Measurements from ENCODE around the gene DNAAF2. TPM values are rescaled to one million over a fixed set of nuclear protein-coding genes. Genes with fewer than 3 reads are reported as not detected.

Gene DNAAF2
- total and polyA plus RNA-seq, 4 donors = 4.4 to 12.3 (median 9.9) TPM

- Histone ChIP-seq H3K9ac (ENCODE audit: insufficient read depth in 1 of 2, low read length in 2 of 2) (no peak overlapping the region), H3K27ac (ENCODE audit: low read depth in 1 of 2, low read length in 1 of 2) (no peak overlapping the region), H3K9me3 (ENCODE audit: control insufficient read depth in 4 of 4, insufficient read depth in 3 of 4, low read length in 3 of 4) (no peaks in the 10 kb centered on the region), H3K4me1 (ENCODE audit: control insufficient read depth in 5 of 5, insufficient read depth in 5 of 5, low read length in 5 of 5) (peaks cover 0 to 1% (median 0%) of the 10 kb centered on the region in 5 donors), H3K4me3 (no peak overlapping the region), H3K36me3 (ENCODE audit: control insufficient read depth in 4 of 4, insufficient read depth in 4 of 4, low read length in 4 of 4) (peaks cover 0 to 10% (median 4%) of the 10 kb centered on the region in 4 donors), H3K27me3 (ENCODE audit: control insufficient read depth in 3 of 3, insufficient read depth in 3 of 3, low read length in 2 of 3) (no peaks in the 10 kb centered on the region)
- no peak for TF ChIP-seq CTCF (IDR thresholded peaks at IDR 0.05; ENCODE audit: control extremely low read depth, extremely low read depth)
- ATAC-seq (ENCODE audit: insufficient read depth, low FRiP score) (no peak), DNase-seq (no peak)
- 95 to 97% methylated on average over 8 of the region's 8 CpGs for WGBS, 2 donors
Measured at GRCh38 chr14:49612671-49613070, 22.4 kb downstream of the DNAAF2 start.

GRCh38 chr14:49612251-49612650, 22.8 kb downstream of the DNAAF2 start:
- 94 to 96% methylated on average over 4 of the region's 4 CpGs for WGBS, 2 donors
- no peak for TF ChIP-seq CTCF (IDR thresholded peaks at IDR 0.05; ENCODE audit: control extremely low read depth, extremely low read depth)

GRCh38 chr14:49607583-49607982, 27.5 kb downstream of the DNAAF2 start:
- Histone ChIP-seq H3K9me3 (ENCODE audit: control insufficient read depth in 4 of 4, insufficient read depth in 3 of 4, low read length in 3 of 4) (no peaks in the 10 kb centered on the region), H3K4me3 (no peak overlapping the region), H3K27me3 (ENCODE audit: control insufficient read depth in 3 of 3, insufficient read depth in 3 of 3, low read length in 2 of 3) (no peaks in the 10 kb centered on the region), H3K27ac (ENCODE audit: low read depth in 1 of 2, low read length in 1 of 2) (no peak overlapping the region), H3K9ac (ENCODE audit: insufficient read depth in 1 of 2, low read length in 2 of 2) (no peak overlapping the region), H3K4me1 (ENCODE audit: control insufficient read depth in 5 of 5, insufficient read depth in 5 of 5, low read length in 5 of 5) (no peaks in the 10 kb centered on the region), H3K36me3 (ENCODE audit: control insufficient read depth in 4 of 4, insufficient read depth in 4 of 4, low read length in 4 of 4) (peaks cover 0 to 7% (median 4%) of the 10 kb centered on the region in 4 donors)
- 94 to 95% methylated on average over 6 of the region's 6 CpGs for WGBS, 2 donors
- no peak for TF ChIP-seq CTCF (IDR thresholded peaks at IDR 0.05; ENCODE audit: control extremely low read depth, extremely low read depth)
- DNase-seq = no peak
- ATAC-seq (ENCODE audit: insufficient read depth, low FRiP score) = no peak

More at GRCh38 chr14:49612251-49612650, 22.8 kb downstream of the DNAAF2 start:
- ATAC-seq (ENCODE audit: insufficient read depth, low FRiP score) (no peak), DNase-seq (no peak)
- no peaks in the 10 kb centered on the region for H3K4me1 ChIP-seq (ENCODE audit: control insufficient read depth in 5 of 5, insufficient read depth in 5 of 5, low read length in 5 of 5)
- peaks cover 0 to 9% (median 3%) of the 10 kb centered on the region in 4 donors for H3K36me3 ChIP-seq (ENCODE audit: control insufficient read depth in 4 of 4, insufficient read depth in 4 of 4, low read length in 4 of 4)
- no peaks in the 10 kb centered on the region for H3K9me3 ChIP-seq (ENCODE audit: control insufficient read depth in 4 of 4, insufficient read depth in 3 of 4, low read length in 3 of 4)
- H3K27ac ChIP-seq (ENCODE audit: low read depth in 1 of 2, low read length in 1 of 2) = no peak overlapping the region
- no peak overlapping the region for H3K9ac ChIP-seq (ENCODE audit: insufficient read depth in 1 of 2, low read length in 2 of 2)
- no peak overlapping the region for H3K4me3 ChIP-seq
- no peaks in the 10 kb centered on the region for H3K27me3 ChIP-seq (ENCODE audit: control insufficient read depth in 3 of 3, insufficient read depth in 3 of 3, low read length in 2 of 3)

Measured in lung (tissue), 12 donors.